ENCODE results near the gene PRICKLE2. TPM values are rescaled to one million over a fixed set of nuclear protein-coding genes. Genes with fewer than 3 reads are reported as not detected.
"Not testable (repeated sequence)": the region's sequence is repeated elsewhere in the genome, so short reads cannot be mapped to it uniquely, and the experiment has no call there.

PRICKLE2 gene
- total RNA-seq, 1 donor from 2014 or later = 43.5 TPM

GRCh38 chr3:64094713-64095079 is 130.6 kb downstream of the PRICKLE2 start:
- Histone ChIP-seq H3K9me3 (no peaks in the 10 kb centered on the region), H3K36me3 (peaks cover 33% of the 10 kb centered on the region), H3K27me3 (ENCODE audit: low read depth) (no peaks in the 10 kb centered on the region), H3K4me3 (no peak overlapping the region), H3K27ac (no peak overlapping the region), H3K4me1 (peaks cover 4% of the 10 kb centered on the region)
- ATAC-seq = no peak
- TF ChIP-seq CTCF (IDR thresholded peaks at IDR 0.05) = no peak
- no peak for DNase-seq
- intact Hi-C loops (cut with DNase I) = no loop called here

GRCh38 chr3:64093825-64094712 is 131.2 kb downstream of the PRICKLE2 start:
- ATAC-seq = no peak
- Histone ChIP-seq H3K9me3 (no peaks in the 10 kb centered on the region), H3K36me3 (peaks cover 27% of the 10 kb centered on the region), H3K4me3 (no peak overlapping the region), H3K4me1 (peaks cover 5% of the 10 kb centered on the region), H3K27ac (no peak overlapping the region), H3K27me3 (ENCODE audit: low read depth) (no peaks in the 10 kb centered on the region)
- no peak for DNase-seq
- intact Hi-C loops (cut with DNase I) = no loop called here
- no peak for TF ChIP-seq CTCF (IDR thresholded peaks at IDR 0.05)

GRCh38 chr3:64093211-64093610 is 132.1 kb downstream of the PRICKLE2 start:
- intact Hi-C loops (cut with DNase I) = no loop called here
- Histone ChIP-seq H3K27me3 (ENCODE audit: low read depth) (no peaks in the 10 kb centered on the region), H3K36me3 (peaks cover 18% of the 10 kb centered on the region), H3K27ac (no peak overlapping the region), H3K4me3 (no peak overlapping the region), H3K4me1 (peaks cover 10% of the 10 kb centered on the region), H3K9me3 (no peaks in the 10 kb centered on the region)
- TF ChIP-seq CTCF (IDR thresholded peaks at IDR 0.05) = no peak
- DNase-seq (no peak), ATAC-seq (no peak)

GRCh38 chr3:64091501-64091900 is 133.8 kb downstream of the PRICKLE2 start:
- intact Hi-C loops (cut with DNase I) = no loop called here
- H3K4me1 ChIP-seq = peaks cover 10% of the 10 kb centered on the region
- H3K36me3 ChIP-seq = peaks cover 5% of the 10 kb centered on the region
- H3K4me3 ChIP-seq = no peak overlapping the region
- H3K27me3 ChIP-seq (ENCODE audit: low read depth) = no peaks in the 10 kb centered on the region
- no peak for TF ChIP-seq CTCF (IDR thresholded peaks at IDR 0.05)
- ATAC-seq = no peak
- no peak for DNase-seq
- H3K9me3 ChIP-seq = no peaks in the 10 kb centered on the region
- no peak overlapping the region for H3K27ac ChIP-seq

GRCh38 chr3:64089386-64089785 is 135.9 kb downstream of the PRICKLE2 start:
- H3K27me3 ChIP-seq (ENCODE audit: low read depth); H3K9me3 ChIP-seq; H3K27ac ChIP-seq; H3K4me1 ChIP-seq; H3K4me3 ChIP-seq; intact Hi-C loops (cut with DNase I); H3K36me3 ChIP-seq: not testable (repeated sequence)
- DNase-seq (peak; percentile 67), ATAC-seq (peak; percentile 61 to 83)

- ATAC-seq = peak in 1 of 2 donors; percentile 25
- H3K27ac ChIP-seq = no peak overlapping the region
- intact Hi-C loops (cut with DNase I) = no loop called here
- no peak overlapping the region for H3K4me3 ChIP-seq
- TF ChIP-seq CTCF (IDR thresholded peaks at IDR 0.05) = no peak
- no peak for DNase-seq
- no peaks in the 10 kb centered on the region for H3K36me3 ChIP-seq
- peaks cover 10% of the 10 kb centered on the region for H3K4me1 ChIP-seq
- no peaks in the 10 kb centered on the region for H3K9me3 ChIP-seq
- no peaks in the 10 kb centered on the region for H3K27me3 ChIP-seq (ENCODE audit: low read depth)
Observed at GRCh38 chr3:64088408-64089205, 136.7 kb downstream of the PRICKLE2 start.
